Measurements from ENCODE around the gene RUNX2.
A peak's percentile ranks its signal among the peaks of the same experiment; 100 is the strongest.

The RUNX2 gene

DNA sequence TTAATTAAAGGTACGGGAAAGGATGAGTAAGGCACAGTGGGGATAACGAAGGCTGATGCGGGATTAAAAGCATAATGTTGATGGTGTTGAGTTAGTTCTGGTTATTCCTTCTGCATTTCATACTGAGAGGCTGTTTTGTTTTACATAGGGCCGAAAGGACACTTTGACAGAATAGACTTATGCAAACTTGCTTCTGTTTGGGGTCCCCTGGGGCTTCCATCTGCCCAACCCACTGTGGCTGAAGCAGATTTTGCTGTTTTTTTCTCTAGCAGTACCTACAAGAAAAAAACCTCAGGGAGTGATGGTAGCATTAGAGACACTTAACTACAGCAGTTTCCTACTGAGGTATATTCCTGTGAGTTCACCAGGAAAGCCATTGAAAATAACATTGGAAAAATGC is 185.7 kb downstream of the RUNX2 start:
- TF ChIP-seq, protein P1, sequence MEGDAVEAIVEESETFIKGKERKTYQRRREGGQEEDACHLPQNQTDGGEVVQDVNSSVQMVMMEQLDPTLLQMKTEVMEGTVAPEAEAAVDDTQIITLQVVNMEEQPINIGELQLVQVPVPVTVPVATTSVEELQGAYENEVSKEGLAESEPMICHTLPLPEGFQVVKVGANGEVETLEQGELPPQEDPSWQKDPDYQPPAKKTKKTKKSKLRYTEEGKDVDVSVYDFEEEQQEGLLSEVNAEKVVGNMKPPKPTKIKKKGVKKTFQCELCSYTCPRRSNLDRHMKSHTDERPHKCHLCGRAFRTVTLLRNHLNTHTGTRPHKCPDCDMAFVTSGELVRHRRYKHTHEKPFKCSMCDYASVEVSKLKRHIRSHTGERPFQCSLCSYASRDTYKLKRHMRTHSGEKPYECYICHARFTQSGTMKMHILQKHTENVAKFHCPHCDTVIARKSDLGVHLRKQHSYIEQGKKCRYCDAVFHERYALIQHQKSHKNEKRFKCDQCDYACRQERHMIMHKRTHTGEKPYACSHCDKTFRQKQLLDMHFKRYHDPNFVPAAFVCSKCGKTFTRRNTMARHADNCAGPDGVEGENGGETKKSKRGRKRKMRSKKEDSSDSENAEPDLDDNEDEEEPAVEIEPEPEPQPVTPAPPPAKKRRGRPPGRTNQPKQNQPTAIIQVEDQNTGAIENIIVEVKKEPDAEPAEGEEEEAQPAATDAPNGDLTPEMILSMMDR (conservative IDR thresholded peaks at IDR 0.05; ENCODE audit: low read length): no peak
- DNase-seq (ENCODE audit: low read depth): no peak
- H3K4me3 ChIP-seq (ENCODE audit: low read length): no peak overlapping the region

DNA sequence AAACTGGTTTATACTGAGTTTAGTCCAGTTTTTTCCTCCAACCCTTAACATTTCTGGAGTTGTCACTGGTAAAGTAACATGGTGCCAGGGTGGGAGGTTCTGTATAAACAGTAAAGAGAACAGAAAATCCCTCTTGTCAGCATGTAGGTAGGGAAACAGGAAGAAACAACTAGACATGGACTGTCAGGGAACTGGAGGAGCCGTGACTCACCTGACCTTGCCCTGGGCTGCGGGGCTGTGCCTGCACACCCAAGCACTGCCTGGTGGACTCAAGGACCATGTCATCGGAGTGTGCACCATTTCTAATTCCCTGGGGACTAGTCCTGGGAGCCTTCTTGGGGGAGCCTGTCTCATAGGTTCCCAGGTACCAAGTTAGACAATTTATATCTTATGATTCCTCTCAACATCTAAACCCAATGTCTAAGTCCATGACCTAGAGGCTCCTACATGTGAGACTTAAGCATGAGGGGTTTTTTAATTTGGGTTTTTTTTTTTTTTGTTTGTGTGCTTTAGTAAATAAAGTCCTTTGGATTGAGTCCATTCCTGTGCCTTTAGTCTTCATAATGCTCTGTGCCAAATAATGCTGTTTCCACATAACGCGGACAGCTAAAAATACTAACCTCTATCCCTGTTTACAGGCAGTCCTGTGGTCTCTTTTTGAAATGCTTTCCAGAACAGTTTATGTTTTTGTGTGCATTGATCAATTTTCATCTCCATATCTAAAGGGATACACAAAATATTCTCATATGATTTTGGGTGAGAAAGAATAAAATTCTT is 186.5 kb downstream of the RUNX2 start:
- H3K4me3 ChIP-seq (ENCODE audit: low read length): no peak overlapping the region
- TF ChIP-seq, protein P1 (conservative IDR thresholded peaks at IDR 0.05; ENCODE audit: low read length): no peak
- no peak for DNase-seq (ENCODE audit: low read depth)

DNA sequence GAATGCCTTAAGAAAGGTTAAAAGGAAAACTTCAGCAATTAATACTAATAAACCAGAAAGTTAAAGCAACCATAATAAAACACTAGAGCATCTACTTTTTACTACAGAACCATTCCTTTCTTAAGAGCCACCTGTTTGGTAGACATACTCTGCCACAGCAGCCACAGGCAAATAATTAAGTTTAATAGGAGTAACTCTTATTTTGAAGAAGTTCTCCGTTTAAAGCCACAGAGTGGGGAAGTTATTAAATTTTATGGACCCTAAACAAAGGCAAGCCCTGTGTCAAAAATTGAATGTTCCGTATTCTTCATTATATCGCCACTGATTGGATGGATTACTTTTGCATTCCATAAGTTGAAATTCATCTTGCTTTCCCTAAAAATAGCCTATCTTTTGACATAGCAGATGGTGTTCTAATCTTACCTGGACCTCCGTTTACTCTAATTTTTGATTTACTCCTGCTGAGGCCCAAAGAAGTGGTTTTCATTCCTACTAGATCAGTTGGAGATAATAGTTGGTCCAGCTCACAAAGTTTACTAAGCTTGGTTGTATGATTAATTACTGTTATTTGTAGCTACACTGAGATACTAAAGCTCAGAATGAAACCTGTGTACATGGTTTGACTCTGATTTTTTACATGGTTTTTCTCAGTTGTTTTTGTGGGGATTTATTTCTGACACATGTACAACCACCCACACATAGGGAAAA is 190.0 kb downstream of the RUNX2 start:
- TF ChIP-seq, protein P1 (conservative IDR thresholded peaks at IDR 0.05; ENCODE audit: low read length): no peak
- peak; percentile 38 for DNase-seq (ENCODE audit: low read depth)
- no peak overlapping the region for H3K4me3 ChIP-seq (ENCODE audit: low read length)

DNA sequence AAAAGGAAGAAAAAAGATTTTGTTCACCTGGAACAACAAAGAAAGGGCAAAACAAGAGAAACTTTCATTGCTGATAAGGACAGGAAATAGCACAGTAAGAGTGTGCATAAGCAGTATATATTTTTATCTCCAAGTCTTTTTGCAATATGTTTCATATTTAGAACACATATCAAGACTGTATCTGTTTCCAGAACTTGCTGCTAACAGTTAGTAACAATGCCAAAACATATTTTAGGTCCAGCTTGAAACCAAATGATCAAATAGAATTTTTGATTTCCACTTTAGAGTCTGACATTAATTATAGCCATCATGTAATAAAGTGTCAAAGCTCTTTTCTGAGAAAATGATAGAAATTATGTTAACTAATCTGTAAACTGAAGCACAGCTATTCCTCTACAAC is 193.1 kb downstream of the RUNX2 start:
- TF ChIP-seq, protein P1 (conservative IDR thresholded peaks at IDR 0.05; ENCODE audit: low read length): no peak
- DNase-seq (ENCODE audit: low read depth): no peak
- H3K4me3 ChIP-seq (ENCODE audit: low read length): no peak overlapping the region

DNA sequence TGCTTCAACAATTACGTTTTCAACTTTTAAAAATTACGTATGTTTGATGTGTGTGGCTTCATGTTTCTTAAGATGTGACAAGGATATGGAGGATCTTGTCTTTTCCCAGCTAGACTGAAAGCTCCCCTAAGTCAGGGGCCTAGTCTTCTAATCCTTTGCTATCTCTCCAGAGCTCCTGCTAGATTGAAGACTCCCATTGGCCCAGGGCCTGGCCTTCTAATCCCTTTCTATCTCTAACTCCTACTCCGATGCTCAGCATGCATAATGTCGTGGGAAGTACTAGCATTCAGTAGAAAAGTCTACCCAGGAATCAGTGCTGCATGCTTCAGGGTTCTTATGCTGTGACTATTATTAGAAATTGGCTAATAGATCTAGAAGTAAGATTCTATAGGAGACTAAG is 194.4 kb downstream of the RUNX2 start:
- no peak overlapping the region for H3K4me3 ChIP-seq (ENCODE audit: low read length)
- DNase-seq (ENCODE audit: low read depth): no peak
- TF ChIP-seq, protein P1 (conservative IDR thresholded peaks at IDR 0.05; ENCODE audit: low read length): no peak

DNA sequence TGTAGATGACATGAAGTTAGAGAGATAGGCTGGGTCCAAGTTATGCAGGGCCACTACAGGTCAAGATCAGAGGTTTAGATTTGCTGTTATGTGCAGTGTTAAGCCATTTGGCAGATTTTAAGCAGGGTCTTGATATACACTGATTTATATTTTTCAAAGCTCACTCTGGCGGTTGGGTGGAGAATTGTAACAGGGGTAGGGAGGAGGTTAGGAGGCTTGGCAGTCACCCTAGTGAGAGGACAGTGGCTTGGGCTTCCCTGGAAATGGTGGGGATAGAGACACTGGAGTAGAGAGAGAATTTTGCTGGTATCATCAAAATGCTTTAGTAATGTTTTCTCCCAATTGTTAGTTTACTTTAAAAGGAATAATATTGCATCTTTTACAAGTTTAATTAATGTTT is 199.1 kb downstream of the RUNX2 start:
- TF ChIP-seq, protein P1 (conservative IDR thresholded peaks at IDR 0.05; ENCODE audit: low read length): no peak
- H3K4me3 ChIP-seq (ENCODE audit: low read length): no peak overlapping the region
- DNase-seq (ENCODE audit: low read depth): no peak

All from AG10803 (cell line).